HEK293 (cell line): ENCODE data around the gene TAS2R42.
A peak's percentile ranks its signal among the peaks of the same experiment; 100 is the strongest.

Source experiments
- CTCF ChIA-PET: fragments of 350-600 bp; formaldehyde crosslinking; extraction: SDS; loops from one replicate; lab custom pipeline; 2021; ENCODE audit warnings: antibody characterized with exemption; lab: Yijun Ruan, JAX
- POLR2A ChIA-PET: fragments of 300-600 bp; formaldehyde crosslinking; extraction: SDS; loops from one replicate; lab custom pipeline; 2020; ENCODE audit warnings: antibody characterized with exemption, inconsistent platforms; lab: Yijun Ruan, JAX
- H3K27ac ChIP-seq: fragments of 200-500 bp; sonication (Bioruptor generic); 2 replicates; pipeline ENCODE4 v1.5.1; 2014; ENCODE audit warnings: low read depth, low read length, control low read depth, inconsistent platforms; ENCODE audit errors: extremely low read depth
- H3K36me3 ChIP-seq, 2 experiments: fragments of 200-500 bp in 1 of 2; sonication (Bioruptor generic) in 1 of 2; 1 replicate in 1 of 2; 2 replicates in 1 of 2; pipeline ENCODE4 v1.5.1; 2014 to 2017; ENCODE audit warnings: inconsistent platforms in 2 of 2, low read length in 2 of 2; ENCODE audit not compliant: control insufficient read depth in 2 of 2, insufficient read depth in 1 of 2
- H3K4me1 ChIP-seq: fragments of 200-500 bp; sonication (Bioruptor generic); 2 replicates; pipeline ENCODE4 v1.5.1; 2014; ENCODE audit warnings: mild to moderate bottlenecking, low read length, inconsistent platforms; ENCODE audit not compliant: control insufficient read depth, insufficient read depth
- H3K4me3 ChIP-seq: 2 replicates; pipeline ENCODE4 v1.5.1; 2011; ENCODE audit warnings: low read depth, mild to moderate bottlenecking, control low read depth, low read length, moderate library complexity
- H3K9me3 ChIP-seq: fragments of 200-500 bp; sonication (Bioruptor generic); 2 replicates; pipeline ENCODE4 v1.5.1; 2014; ENCODE audit warnings: low read depth, low read length, inconsistent platforms; ENCODE audit not compliant: control insufficient read depth, insufficient read depth
- CTCF ChIP-seq: fragments of 450-650 bp; formaldehyde crosslinking; IDR thresholded peaks from 2 replicates; pipeline ENCODE4 v1.5.1; 2016; ENCODE audit warnings: missing biosample characterization, missing genetic modification characterization
- HOXA7 ChIP-seq: sonication (generic); formaldehyde crosslinking; IDR thresholded peaks from 2 replicates; pipeline ENCODE4 v1.8.1; 2022; ENCODE audit warnings: missing genetic modification reagents, borderline replicate concordance
- REPIN1 ChIP-seq: fragments of 450-650 bp; formaldehyde crosslinking; IDR thresholded peaks from 2 replicates; pipeline ENCODE4 v1.5.1; 2017; ENCODE audit warnings: missing biosample characterization, missing genetic modification characterization, low read depth
- YY1 ChIP-seq: fragments of 450-650 bp; formaldehyde crosslinking; IDR thresholded peaks from 2 replicates; pipeline ENCODE4 v1.5.1; 2018; ENCODE audit warnings: missing biosample characterization, missing genetic modification characterization
- ZBTB10 ChIP-seq: fragments of 450-650 bp; formaldehyde crosslinking; IDR thresholded peaks from 2 replicates; pipeline ENCODE4 v1.5.1; 2016; ENCODE audit warnings: missing biosample characterization, missing genetic modification characterization
- ZNF112 ChIP-seq: fragments of 450-650 bp; formaldehyde crosslinking; IDR thresholded peaks from 2 replicates; pipeline ENCODE4 v1.5.0; 2017; ENCODE audit warnings: missing biosample characterization, missing genetic modification characterization
- ZNF138 ChIP-seq: fragments of 450-650 bp; formaldehyde crosslinking; IDR thresholded peaks from 2 replicates; pipeline ENCODE4 v1.5.1; 2016; ENCODE audit warnings: missing biosample characterization, missing genetic modification characterization, borderline replicate concordance
- ZNF26 ChIP-seq: fragments of 450-650 bp; formaldehyde crosslinking; IDR thresholded peaks from 2 replicates; pipeline ENCODE4 v1.5.1; 2016; ENCODE audit warnings: missing biosample characterization, missing genetic modification characterization
- ZNF311 ChIP-seq: fragments of 450-650 bp; formaldehyde crosslinking; IDR thresholded peaks from 2 replicates; pipeline ENCODE4 v1.5.1; 2017; ENCODE audit warnings: missing biosample characterization, missing genetic modification characterization, borderline replicate concordance
- ZNF394 ChIP-seq: fragments of 450-650 bp; formaldehyde crosslinking; IDR thresholded peaks from 2 replicates; pipeline ENCODE4 v1.5.1; 2016; ENCODE audit warnings: missing biosample characterization, missing genetic modification characterization, mild to moderate bottlenecking, moderate library complexity, borderline replicate concordance
- ZNF501 ChIP-seq: fragments of 450-650 bp; formaldehyde crosslinking; IDR thresholded peaks from 2 replicates; pipeline ENCODE4 v1.5.1; 2016; ENCODE audit warnings: missing biosample characterization, missing genetic modification characterization
- ZNF560 ChIP-seq: fragments of 450-650 bp; formaldehyde crosslinking; IDR thresholded peaks from 2 replicates; pipeline ENCODE4 v1.5.1; 2017; ENCODE audit warnings: missing biosample characterization, missing genetic modification characterization, borderline replicate concordance
- ZNF610 ChIP-seq: fragments of 450-650 bp; formaldehyde crosslinking; IDR thresholded peaks from 2 replicates; pipeline ENCODE4 v1.5.1; 2016; ENCODE audit warnings: missing biosample characterization, missing genetic modification characterization, borderline replicate concordance
- ZNF621 ChIP-seq: fragments of 450-650 bp; formaldehyde crosslinking; IDR thresholded peaks from 2 replicates; pipeline ENCODE4 v1.5.1; 2017; ENCODE audit warnings: missing biosample characterization, missing genetic modification characterization
- ZNF645 ChIP-seq: fragments of 450-650 bp; formaldehyde crosslinking; IDR thresholded peaks from 2 replicates; pipeline ENCODE4; 2016; ENCODE audit warnings: missing biosample characterization, missing genetic modification characterization
- ZNF660 ChIP-seq: fragments of 450-650 bp; IDR thresholded peaks from 2 replicates; pipeline ENCODE4 v1.5.1; 2018; ENCODE audit warnings: missing biosample characterization, mild to moderate bottlenecking, missing genetic modification characterization
- ZSCAN18 ChIP-seq: fragments of 450-650 bp; formaldehyde crosslinking; IDR thresholded peaks from 2 replicates; pipeline ENCODE4 v1.5.1; 2016; ENCODE audit warnings: missing biosample characterization, missing genetic modification characterization

Gene TAS2R42

GRCh38 chr12:11171145-11171968 lies 15.4 kb downstream of the TAS2R42 start, which contains the start of gene SMIM10L1 (continued):
- no peak for TF ChIP-seq HOXA7 (CRISPR knock-in tag)
- no peak for TF ChIP-seq ZSCAN18
- TF ChIP-seq ZNF311 (tag by site-specific recombination): no peak
- TF ChIP-seq YY1 (tag by site-specific recombination): peak; percentile 97
- TF ChIP-seq CTCF (tag by site-specific recombination): peak; percentile 57
- no peak for TF ChIP-seq ZNF26 (tag by site-specific recombination)
- TF ChIP-seq ZNF660: peak; percentile 15; the same call in 1 of the 2 replicates
- no peak for TF ChIP-seq ZNF112 (tag by site-specific recombination)
- TF ChIP-seq ZNF501: peak; percentile 97
- TF ChIP-seq, all 188 proteins: peak for 61

- Histone ChIP-seq H3K27ac (peak overlapping the region; percentile 99), H3K9me3 (no peaks in the 10 kb centered on the region), H3K4me1 (peaks cover 4% of the 10 kb centered on the region), H3K4me3 (peak overlapping the region; percentile 77), H3K36me3 (peaks cover 4 to 20% of the 10 kb centered on the region in 2 experiments)
- ChIA-PET POLR2A (interaction anchor here (0.6 to 2.5 kb wide), 9 partner anchors 8 to 448 kb away, joined by 3 to 13 read pairs (median 5); no protein-coding TSS in a partner anchor), CTCF (no interaction called here)
- TF ChIP-seq ZNF645: no peak
- TF ChIP-seq ZNF560 (tag by site-specific recombination): no peak
- TF ChIP-seq ZNF501: no peak
- TF ChIP-seq ZNF394 (tag by site-specific recombination): no peak
- TF ChIP-seq REPIN1 (tag by site-specific recombination): no peak
- TF ChIP-seq ZNF610: no peak
- TF ChIP-seq ZNF621 (tag by site-specific recombination): no peak
- no peak for TF ChIP-seq ZNF138 (tag by site-specific recombination)
- TF ChIP-seq ZBTB10 (tag by site-specific recombination): no peak
Observed at GRCh38 chr12:11170810-11171144, 16.0 kb downstream of the TAS2R42 start.
